C4-2B (cell line): ENCODE results near the gene OLFM1.

Source experiments
- H3K27ac ChIP-seq: fragments of 450-650 bp; 2 replicates; pipeline ENCODE4 v1.5.1; 2017
- ZFX ChIP-seq: fragments of 450-650 bp; IDR thresholded peaks from 2 replicates; pipeline ENCODE4 v1.6.1; 2017
- TF ChIP-seq, protein P1 (sequence below): fragments of 450-650 bp; conservative IDR thresholded peaks from 2 replicates; pipeline ENCODE4 v1.5.1; 2017; ENCODE audit warnings: mild to moderate bottlenecking

Gene OLFM1

DNA sequence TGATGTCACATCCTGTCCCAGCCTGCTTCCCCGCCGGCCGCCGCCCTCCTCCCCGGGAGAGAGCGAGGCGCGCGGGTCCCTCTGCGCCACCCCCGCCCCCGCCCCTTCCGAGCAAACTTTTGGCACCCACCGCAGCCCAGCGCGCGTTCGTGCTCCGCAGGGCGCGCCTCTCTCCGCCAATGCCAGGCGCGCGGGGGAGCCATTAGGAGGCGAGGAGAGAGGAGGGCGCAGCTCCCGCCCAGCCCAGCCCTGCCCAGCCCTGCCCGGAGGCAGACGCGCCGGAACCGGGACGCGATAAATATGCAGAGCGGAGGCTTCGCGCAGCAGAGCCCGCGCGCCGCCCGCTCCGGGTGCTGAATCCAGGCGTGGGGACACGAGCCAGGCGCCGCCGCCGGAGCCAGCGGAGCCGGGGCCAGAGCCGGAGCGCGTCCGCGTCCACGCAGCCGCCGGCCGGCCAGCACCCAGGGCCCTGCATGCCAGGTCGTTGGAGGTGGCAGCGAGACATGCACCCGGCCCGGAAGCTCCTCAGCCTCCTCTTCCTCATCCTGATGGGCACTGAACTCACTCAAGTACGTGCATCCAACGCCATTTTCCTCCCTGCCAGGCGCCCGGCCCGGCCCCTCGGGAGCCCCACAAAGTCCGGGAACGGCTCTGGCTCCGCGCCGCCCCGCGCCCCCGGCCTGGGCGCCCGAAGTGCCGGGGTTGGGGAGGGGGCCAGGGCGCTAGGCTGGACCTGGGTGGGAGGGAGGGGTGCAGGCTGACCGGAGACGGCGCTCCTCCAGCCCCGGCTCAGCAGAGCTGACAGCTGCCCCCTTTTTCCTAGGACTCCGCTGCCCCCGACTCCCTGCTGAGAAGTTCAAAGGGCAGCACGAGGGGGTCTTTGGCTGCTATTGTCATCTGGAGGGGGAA is 12.0 kb upstream of the OLFM1 start:
- no peak overlapping the region for H3K27ac ChIP-seq
- TF ChIP-seq, protein P1, sequence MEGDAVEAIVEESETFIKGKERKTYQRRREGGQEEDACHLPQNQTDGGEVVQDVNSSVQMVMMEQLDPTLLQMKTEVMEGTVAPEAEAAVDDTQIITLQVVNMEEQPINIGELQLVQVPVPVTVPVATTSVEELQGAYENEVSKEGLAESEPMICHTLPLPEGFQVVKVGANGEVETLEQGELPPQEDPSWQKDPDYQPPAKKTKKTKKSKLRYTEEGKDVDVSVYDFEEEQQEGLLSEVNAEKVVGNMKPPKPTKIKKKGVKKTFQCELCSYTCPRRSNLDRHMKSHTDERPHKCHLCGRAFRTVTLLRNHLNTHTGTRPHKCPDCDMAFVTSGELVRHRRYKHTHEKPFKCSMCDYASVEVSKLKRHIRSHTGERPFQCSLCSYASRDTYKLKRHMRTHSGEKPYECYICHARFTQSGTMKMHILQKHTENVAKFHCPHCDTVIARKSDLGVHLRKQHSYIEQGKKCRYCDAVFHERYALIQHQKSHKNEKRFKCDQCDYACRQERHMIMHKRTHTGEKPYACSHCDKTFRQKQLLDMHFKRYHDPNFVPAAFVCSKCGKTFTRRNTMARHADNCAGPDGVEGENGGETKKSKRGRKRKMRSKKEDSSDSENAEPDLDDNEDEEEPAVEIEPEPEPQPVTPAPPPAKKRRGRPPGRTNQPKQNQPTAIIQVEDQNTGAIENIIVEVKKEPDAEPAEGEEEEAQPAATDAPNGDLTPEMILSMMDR = no peak
- TF ChIP-seq ZFX = no peak

DNA sequence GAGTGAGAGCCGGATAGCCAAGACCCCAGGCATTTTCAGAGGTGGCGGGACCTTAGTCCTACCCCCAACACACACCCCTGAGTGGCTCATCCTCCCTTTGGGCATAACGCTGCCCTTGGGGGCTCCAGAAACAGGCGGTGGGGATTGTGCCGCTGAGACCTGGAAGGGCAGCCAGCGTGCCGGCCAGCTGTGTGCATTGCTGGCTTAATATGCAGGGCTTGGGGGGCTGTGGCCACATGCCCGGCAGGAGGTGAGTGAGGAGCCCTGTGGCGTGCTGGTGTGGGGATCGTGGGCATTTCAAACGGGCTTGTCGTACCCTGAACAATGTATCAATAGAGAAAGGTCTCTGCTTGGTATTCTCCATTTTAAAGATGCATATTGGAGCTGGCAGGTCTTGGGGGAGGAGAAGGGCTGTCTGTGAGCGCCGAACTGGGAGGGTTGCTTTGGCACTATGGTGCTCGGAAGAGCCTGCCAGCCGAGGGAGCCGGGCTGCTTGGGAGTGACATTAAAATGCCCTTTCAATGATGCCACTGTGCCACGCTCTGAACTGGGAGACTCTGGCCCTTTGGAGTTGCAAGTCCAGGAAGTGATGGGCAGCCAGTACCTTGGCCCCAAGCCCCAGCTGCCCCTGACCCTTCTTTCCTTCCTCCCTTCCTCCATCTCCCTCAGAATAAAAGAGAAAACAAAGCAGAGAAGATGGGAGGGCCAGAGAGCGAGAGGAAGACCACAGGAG is 11.2 kb upstream of the OLFM1 start:
- H3K27ac ChIP-seq = no peak overlapping the region
- no peak for TF ChIP-seq ZFX
- TF ChIP-seq, protein P1 = no peak

DNA sequence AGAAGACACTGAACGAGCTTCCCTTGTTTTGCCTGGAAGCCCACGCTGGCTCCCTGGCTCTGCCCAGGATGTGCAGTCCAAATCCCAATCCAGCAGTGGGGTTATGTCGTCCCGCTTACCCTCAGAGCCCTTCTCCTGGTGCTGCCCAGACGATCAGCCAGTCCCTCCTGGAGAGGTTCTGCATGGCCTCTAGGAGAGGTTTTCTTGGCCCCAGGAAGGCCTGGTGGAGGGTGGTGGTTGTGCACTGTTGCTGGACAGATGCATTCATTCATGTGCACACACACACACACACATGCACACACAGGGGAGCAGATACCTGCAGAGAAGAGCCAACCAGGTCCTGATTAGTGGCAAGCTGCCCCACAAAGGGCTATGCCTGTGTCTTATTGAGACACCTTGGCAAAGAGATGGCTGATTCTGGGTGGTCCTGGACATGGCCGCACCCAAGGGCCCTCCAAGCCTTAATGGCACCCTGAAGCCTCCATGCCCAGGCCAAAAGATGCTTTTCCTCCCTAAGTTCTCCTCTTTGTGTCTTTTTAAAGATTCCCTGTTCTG is 10.5 kb upstream of the OLFM1 start:
- no peak for TF ChIP-seq ZFX
- TF ChIP-seq, protein P1 = no peak

DNA sequence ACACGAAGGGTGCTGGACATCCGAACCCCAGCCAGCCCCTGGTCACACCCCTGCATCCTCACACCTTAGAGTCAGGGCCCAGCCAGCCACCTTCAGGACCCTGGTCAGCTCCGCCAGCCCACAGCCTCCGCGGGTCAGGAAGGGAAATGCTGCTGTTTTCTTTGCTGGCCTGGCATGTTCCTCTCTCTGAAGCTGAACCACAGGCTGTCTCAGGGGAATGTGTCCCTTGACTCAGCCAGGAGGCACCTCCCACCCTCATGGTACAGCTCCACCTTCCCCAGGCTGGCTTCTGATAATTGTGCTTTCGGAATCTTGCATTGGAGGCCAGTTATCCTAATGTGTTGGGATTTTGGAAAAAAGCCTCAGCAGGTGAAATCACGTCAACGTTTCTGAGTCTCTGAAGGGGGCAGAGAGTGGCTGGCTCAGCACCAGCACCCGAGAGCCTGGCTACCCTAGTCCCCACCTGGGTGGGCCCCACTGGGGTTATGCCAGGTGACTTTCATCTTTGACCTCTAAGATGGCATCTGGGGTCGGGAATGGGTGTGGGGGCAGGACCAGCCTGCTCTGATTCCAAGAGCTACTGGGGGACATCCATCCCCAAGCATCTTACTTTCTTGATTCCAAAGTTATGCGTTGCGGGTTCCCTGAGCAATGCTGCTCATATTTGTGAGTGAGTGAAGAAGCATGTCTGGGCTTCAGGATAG is 9.8 kb upstream of the OLFM1 start:
- no peak for TF ChIP-seq ZFX
- TF ChIP-seq, protein P1 = no peak
- H3K27ac ChIP-seq = no peak overlapping the region

More for the DNA sequence above, 10.5 kb upstream of the OLFM1 start:
- no peak overlapping the region for H3K27ac ChIP-seq

DNA sequence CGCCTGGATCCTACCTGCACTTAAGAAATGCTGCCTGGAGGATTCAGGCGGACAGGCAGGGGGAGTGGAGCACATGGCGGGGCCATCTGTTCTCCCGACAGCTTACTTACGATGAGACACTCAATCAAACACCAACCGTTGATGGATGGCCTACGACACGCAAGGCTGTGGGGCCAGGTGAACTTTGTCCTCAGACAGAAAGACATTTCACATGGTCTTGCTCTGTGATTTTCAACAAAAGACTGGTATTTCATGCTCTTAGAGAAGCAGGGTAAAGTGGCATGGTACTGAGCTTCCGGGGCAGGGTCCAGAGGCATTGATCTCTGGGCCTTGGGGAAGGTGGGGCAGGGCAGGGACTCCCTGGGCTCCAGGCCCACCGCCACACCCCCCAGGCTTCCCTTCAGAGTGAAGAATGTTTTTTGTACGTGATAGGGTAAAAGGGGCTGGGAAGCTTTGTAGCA is 9.1 kb upstream of the OLFM1 start:
- TF ChIP-seq, protein P1 = no peak
- TF ChIP-seq ZFX = no peak
- no peak overlapping the region for H3K27ac ChIP-seq

DNA sequence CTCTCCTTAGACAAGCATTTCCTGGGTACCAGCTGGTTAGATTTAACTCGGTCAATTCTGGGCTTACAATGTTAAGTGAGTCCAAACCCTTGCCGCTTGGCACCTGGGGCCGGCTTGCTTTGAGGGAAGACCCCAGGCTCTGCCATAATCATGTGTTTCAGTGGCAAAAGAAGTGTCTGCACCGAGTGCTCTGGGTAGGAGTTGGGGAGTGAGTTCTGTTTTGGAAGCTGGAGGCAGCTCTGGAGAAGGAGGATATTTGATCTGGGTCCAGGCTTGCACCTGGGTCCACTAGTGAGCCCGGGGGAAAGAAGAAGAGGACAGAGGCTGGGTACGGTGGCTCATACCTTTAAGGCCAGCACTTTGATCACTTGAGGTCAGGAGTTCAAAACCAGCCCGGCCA is 8.4 kb upstream of the OLFM1 start:
- no peak for TF ChIP-seq ZFX
- TF ChIP-seq, protein P1 = no peak
- no peak overlapping the region for H3K27ac ChIP-seq
